ENCODE results near the gene DUSP6.

GRCh38 chr12:89333564-89334252 is 18.6 kb downstream of the DUSP6 start:
- TF ChIP-seq ATF2 (CRISPR knock-in tag; IDR thresholded peaks at IDR 0.05) (no peak), RAD21 (CRISPR knock-in tag; IDR thresholded peaks at IDR 0.05) (no peak), CREB1 (IDR thresholded peaks at IDR 0.05) (no peak), CREB1 (CRISPR knock-in tag; IDR thresholded peaks at IDR 0.05) (no peak), SIX1 (CRISPR knock-in tag; IDR thresholded peaks at IDR 0.05; ENCODE audit: borderline replicate concordance) (no peak), NFRKB (IDR thresholded peaks at IDR 0.05) (no peak), SP4 (CRISPR knock-in tag; IDR thresholded peaks at IDR 0.05) (no peak), ZSCAN29 (CRISPR knock-in tag; conservative IDR thresholded peaks at IDR 0.05) (no peak), ZBTB7A (CRISPR knock-in tag; IDR thresholded peaks at IDR 0.05) (no peak)
- TF ChIP-seq, protein P1, sequence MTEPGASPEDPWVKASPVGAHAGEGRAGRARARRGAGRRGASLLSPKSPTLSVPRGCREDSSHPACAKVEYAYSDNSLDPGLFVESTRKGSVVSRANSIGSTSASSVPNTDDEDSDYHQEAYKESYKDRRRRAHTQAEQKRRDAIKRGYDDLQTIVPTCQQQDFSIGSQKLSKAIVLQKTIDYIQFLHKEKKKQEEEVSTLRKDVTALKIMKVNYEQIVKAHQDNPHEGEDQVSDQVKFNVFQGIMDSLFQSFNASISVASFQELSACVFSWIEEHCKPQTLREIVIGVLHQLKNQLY (CRISPR knock-in tag; IDR thresholded peaks at IDR 0.05) = no peak
